Body of pancreas (tissue), 4 donors: Measurements from ENCODE around the gene CEP128. TPM values are rescaled to one million over a fixed set of nuclear protein-coding genes. Genes with fewer than 3 reads are reported as not detected.

Source experiments
- ATAC-seq: fragments of 150-250 bp; one replicate; pipeline ENCODE4 v1.9.1; 2016
- DNase-seq, 4 donors: peaks; one replicate each; pipeline ENCODE4 v3.0.0-alpha.2; 2019
- H3K27ac ChIP-seq, 4 donors: fragments of 200-600 bp; sonication (generic); 1 replicate in 3 of 4; 2 replicates in 1 of 4; pipeline versions ENCODE4 v1.5.1 to v1.6.1; 2016 to 2019; ENCODE audit warnings: mild to moderate bottlenecking in 1 of 4, mixed read lengths in 1 of 4, moderate library complexity in 1 of 4
- H3K27me3 ChIP-seq, 2 donors: fragments of 200-600 bp; sonication (generic); one replicate each; pipeline ENCODE4 v1.6.0; 2016; ENCODE audit warnings: mild to moderate bottlenecking in 1 of 2
- H3K36me3 ChIP-seq, 2 donors: fragments of 200-600 bp; sonication (generic); replicated peaks in 1 of 2; 2 replicates each; pipeline ENCODE4 v1.5.1; 2016; ENCODE audit warnings: low read depth in 2 of 2; ENCODE audit not compliant: insufficient read depth in 1 of 2
- H3K4me1 ChIP-seq: fragments of 200-600 bp; sonication (generic); one replicate; pipeline ENCODE4 v1.6.0; 2016
- H3K4me3 ChIP-seq, 2 donors: fragments of 200-600 bp; sonication (generic); 1 replicate in 1 of 2; 2 replicates in 1 of 2; pipeline ENCODE4 v1.5.1; 2016 to 2019
- H3K9me3 ChIP-seq, 3 donors: fragments of 200-600 bp; sonication (generic); 1 replicate in 2 of 3; 2 replicates in 1 of 3; pipeline ENCODE4 v1.5.1; 2016
- POLR2A ChIP-seq, 3 donors: fragments of 450-650 bp; IDR thresholded peaks; one replicate each; pipeline ENCODE4 v1.6.1; 2016; ENCODE audit warnings: antibody characterized with exemption in 3 of 3, mild to moderate bottlenecking in 2 of 3
- WGBS, 2 donors: methylation state at CpG; one replicate each; pipeline ENCODE4 v1.1.5; 2017; 5-methylcytosine and 5-hydroxymethylcytosine counted together
- intact Hi-C: fragments of 100-400 bp; cut with DNase I; formaldehyde crosslinking; loops from one replicate; pipeline ENCODE4 v1.15.1; 2023
- total RNA-seq, 2 donors: library from RNA; depleted of rRNA; stranded (reverse); fragments of >200 nt; gene quantifications; one replicate each; pipeline ENCODE4 v1.1.0, GENCODE V29; 2016
- TF ChIP-seq, protein P1 (sequence below), 7 experiments: fragments of 450-650 bp in 4 of 7; fragments of 200-600 bp in 3 of 7; sonication (generic) in 3 of 7; IDR thresholded peaks; one replicate each; pipeline ENCODE4 v1.5.1; 2016 to 2019; ENCODE audit warnings: antibody characterized with exemption in 7 of 7

The CEP128 gene
- total RNA-seq, 2 donors from 2014 or later = 7.8 to 14.5 TPM

DNA sequence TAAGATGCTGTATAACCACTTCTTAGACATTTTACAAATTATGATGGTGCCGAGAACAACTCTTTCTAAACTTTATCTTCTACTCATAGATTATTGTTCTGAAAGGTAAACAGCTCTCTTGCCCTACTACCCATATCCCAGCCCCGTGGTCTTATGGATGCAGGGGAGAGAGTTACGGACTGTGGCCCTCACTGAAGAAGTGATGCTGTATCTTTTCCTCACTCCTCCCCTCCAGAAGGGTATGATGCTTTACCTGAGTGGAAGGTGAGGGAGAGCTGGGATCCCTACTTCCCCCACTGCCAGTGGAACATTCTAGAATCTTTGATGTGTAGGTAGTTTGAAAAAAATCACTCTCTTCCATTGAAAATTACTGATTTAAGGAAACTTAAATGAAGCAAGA lies 17.4 kb upstream of the CEP128 start:
- H3K9me3 ChIP-seq = no peaks in the 10 kb centered on the region
- no peak overlapping the region for H3K27ac ChIP-seq
- intact Hi-C loops = no loop called here
- TF ChIP-seq, protein P1, sequence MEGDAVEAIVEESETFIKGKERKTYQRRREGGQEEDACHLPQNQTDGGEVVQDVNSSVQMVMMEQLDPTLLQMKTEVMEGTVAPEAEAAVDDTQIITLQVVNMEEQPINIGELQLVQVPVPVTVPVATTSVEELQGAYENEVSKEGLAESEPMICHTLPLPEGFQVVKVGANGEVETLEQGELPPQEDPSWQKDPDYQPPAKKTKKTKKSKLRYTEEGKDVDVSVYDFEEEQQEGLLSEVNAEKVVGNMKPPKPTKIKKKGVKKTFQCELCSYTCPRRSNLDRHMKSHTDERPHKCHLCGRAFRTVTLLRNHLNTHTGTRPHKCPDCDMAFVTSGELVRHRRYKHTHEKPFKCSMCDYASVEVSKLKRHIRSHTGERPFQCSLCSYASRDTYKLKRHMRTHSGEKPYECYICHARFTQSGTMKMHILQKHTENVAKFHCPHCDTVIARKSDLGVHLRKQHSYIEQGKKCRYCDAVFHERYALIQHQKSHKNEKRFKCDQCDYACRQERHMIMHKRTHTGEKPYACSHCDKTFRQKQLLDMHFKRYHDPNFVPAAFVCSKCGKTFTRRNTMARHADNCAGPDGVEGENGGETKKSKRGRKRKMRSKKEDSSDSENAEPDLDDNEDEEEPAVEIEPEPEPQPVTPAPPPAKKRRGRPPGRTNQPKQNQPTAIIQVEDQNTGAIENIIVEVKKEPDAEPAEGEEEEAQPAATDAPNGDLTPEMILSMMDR (IDR thresholded peaks at IDR 0.05) = no peak
- no peak for TF ChIP-seq POLR2A (IDR thresholded peaks at IDR 0.05)
- H3K4me1 ChIP-seq = peaks cover 10% of the 10 kb centered on the region
- no peak overlapping the region for H3K4me3 ChIP-seq
- no peaks in the 10 kb centered on the region for H3K36me3 ChIP-seq
- DNase-seq (no peak), ATAC-seq (no peak)
- WGBS, 2 donors = 49 to 50% methylated on average over 3 of the region's 3 CpGs
- no peaks in the 10 kb centered on the region for H3K27me3 ChIP-seq

DNA sequence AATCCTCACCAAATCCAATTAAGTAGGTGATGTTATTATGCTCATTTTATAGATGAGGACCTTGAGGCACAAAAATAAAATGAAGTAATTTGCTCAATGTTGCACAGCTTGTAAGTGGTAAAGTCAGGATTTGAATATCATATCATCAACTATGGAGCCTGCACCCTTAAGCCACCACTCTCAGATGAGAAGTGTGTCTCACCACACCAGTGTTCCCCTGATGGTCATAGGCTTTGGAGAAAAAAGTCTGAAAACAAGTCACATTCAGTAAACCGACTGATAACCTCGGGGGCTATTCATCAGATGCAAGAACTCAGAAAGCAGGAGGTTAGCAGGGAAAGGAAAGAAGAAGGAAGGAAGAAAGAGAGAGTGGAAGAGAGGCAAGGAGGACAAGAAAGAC lies 16.7 kb upstream of the CEP128 start:
- H3K4me1 ChIP-seq = peaks cover 10% of the 10 kb centered on the region
- no peak for DNase-seq
- no peaks in the 10 kb centered on the region for H3K36me3 ChIP-seq
- no peak overlapping the region for H3K4me3 ChIP-seq
- H3K27ac ChIP-seq = no peak overlapping the region
- intact Hi-C loops = no loop called here
- TF ChIP-seq, protein P1 (IDR thresholded peaks at IDR 0.05) = no peak
- TF ChIP-seq POLR2A (IDR thresholded peaks at IDR 0.05) = no peak
- no peaks in the 10 kb centered on the region for H3K9me3 ChIP-seq
- WGBS, 2 donors = 44 to 50% methylated on average over 2 of the region's 2 CpGs
- H3K27me3 ChIP-seq = no peaks in the 10 kb centered on the region
- no peak for ATAC-seq

DNA sequence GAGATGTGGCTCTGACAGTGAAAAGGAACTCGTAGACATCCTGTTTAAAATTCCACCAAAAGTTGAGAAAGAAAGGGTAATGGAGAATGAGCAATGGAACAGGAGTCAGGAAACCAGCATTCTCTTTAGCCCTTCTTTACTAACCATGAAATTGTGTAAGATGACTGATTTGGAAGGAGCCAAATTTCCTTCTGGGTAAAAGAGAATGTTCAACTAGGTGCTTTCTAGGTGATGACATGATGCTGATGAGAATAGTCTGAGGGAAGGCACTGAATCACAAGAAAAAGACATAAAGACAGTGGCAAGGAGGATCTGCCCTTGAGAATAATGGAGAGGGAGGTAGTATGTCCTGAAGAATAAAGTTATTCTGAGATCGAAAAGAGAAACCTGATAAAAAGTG lies 16.1 kb upstream of the CEP128 start:
- no peak for ATAC-seq
- no peak for TF ChIP-seq POLR2A (IDR thresholded peaks at IDR 0.05)
- TF ChIP-seq, protein P1 (IDR thresholded peaks at IDR 0.05) = no peak
- H3K27me3 ChIP-seq = no peaks in the 10 kb centered on the region
- H3K36me3 ChIP-seq = no peaks in the 10 kb centered on the region
- intact Hi-C loops = no loop called here
- WGBS, 2 donors = 63 to 68% methylated on average over 2 of the region's 2 CpGs
- no peak overlapping the region for H3K27ac ChIP-seq
- peaks cover 10% of the 10 kb centered on the region for H3K4me1 ChIP-seq
- H3K4me3 ChIP-seq = no peak overlapping the region
- no peak for DNase-seq
- H3K9me3 ChIP-seq = no peaks in the 10 kb centered on the region

DNA sequence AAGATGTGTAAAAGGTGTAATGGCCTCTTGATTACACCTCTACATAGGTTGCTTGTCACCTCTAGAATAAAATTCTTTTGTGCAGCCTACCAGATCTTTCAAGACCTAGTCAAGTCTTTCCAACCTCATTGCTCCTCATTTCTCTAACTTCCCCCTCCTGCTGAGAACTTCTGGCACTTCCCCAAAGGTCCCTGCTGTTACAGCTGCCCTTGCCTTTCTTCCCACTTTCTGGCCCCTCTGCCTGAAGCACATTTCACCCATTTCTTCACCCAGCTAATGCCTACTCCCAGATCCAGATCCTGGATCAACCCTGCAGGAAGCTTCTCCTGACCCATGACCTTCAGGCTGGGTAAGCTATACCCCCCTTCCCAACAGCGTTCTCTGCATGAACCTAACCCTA lies 15.4 kb upstream of the CEP128 start:
- ATAC-seq (no peak), DNase-seq (peak in 1 of 4 donors; percentile 13)
- TF ChIP-seq, protein P1 (IDR thresholded peaks at IDR 0.05) = no peak
- TF ChIP-seq POLR2A (IDR thresholded peaks at IDR 0.05) = no peak
- intact Hi-C loops = no loop called here
- Histone ChIP-seq H3K27me3 (no peaks in the 10 kb centered on the region), H3K9me3 (no peaks in the 10 kb centered on the region), H3K4me3 (no peak overlapping the region), H3K36me3 (no peaks in the 10 kb centered on the region), H3K27ac (no peak overlapping the region), H3K4me1 (peaks cover 10% of the 10 kb centered on the region)
- 54 to 56% methylated on average over 1 of the region's 1 CpG for WGBS, 2 donors

DNA sequence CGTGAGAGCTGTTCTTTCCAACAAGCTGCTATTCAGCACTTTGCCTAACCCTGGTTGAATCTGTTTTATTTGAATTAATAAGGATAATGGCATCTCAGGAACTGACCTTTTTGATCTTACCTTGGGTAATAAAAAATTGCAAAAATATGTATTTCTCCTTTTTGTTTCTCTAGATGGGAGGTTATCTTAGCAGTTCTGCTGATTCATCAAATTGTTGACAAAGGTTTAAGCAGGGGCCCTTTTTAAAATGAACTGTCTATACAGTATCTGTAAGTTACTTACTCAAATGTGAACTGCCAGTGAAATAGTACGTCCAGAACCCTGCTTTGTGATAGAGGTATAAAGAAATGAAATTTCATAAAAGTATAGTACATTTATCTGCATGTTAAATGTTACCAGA lies 14.6 kb upstream of the CEP128 start:
- WGBS, 2 donors = 72 to 74% methylated on average over 2 of the region's 2 CpGs
- no peaks in the 10 kb centered on the region for H3K36me3 ChIP-seq

More for the DNA sequence above, 14.6 kb upstream of the CEP128 start:
- Histone ChIP-seq H3K27ac (no peak overlapping the region), H3K9me3 (no peaks in the 10 kb centered on the region), H3K4me1 (peaks cover 10% of the 10 kb centered on the region), H3K27me3 (no peaks in the 10 kb centered on the region), H3K4me3 (no peak overlapping the region)
- intact Hi-C loops = no loop called here
- ATAC-seq = no peak
- no peak for TF ChIP-seq POLR2A (IDR thresholded peaks at IDR 0.05)
- no peak for DNase-seq
